Stimulated activated CD8-positive, alpha-beta memory T cell treated with anti-CD3 and anti-CD28 coated beads, Interleukin-12 subunit alpha, Interleukin-12 subunit beta, amount 100 ng/mL, for 24 hours (primary cell): ENCODE results near the gene PSTPIP1.

Experiments
- DNase-seq: peaks from one replicate; pipeline ENCODE4 v3.0.0-alpha.2; 2020; ENCODE audit errors: extremely low read depth

PSTPIP1 gene

GRCh38 chr15:76978522-76979330, 16.2 kb upstream of the PSTPIP1 start:
- DNase-seq, result no peak

- DNase-seq, result no peak
Measured at GRCh38 chr15:76979331-76979925, 15.5 kb upstream of the PSTPIP1 start.

GRCh38 chr15:76979996-76980520, 14.9 kb upstream of the PSTPIP1 start:
- no peak for DNase-seq

- no peak for DNase-seq
Measured at GRCh38 chr15:76982356-76982755, 12.6 kb upstream of the PSTPIP1 start.

GRCh38 chr15:76982756-76983155, 12.2 kb upstream of the PSTPIP1 start:
- no peak for DNase-seq

- no peak for DNase-seq
Measured at GRCh38 chr15:76983590-76984375, 11.1 kb upstream of the PSTPIP1 start.

- DNase-seq, result no peak
Measured at GRCh38 chr15:76986743-76987142, 8.2 kb upstream of the PSTPIP1 start.

GRCh38 chr15:76987276-76987675, 7.7 kb upstream of the PSTPIP1 start:
- DNase-seq, result no peak

- peak; percentile 31 for DNase-seq
Measured at GRCh38 chr15:76987896-76988860, 6.7 kb upstream of the PSTPIP1 start.

- no peak for DNase-seq
Measured at GRCh38 chr15:76988867-76989780, 5.8 kb upstream of the PSTPIP1 start.

GRCh38 chr15:76991048-76991447, 3.9 kb upstream of the PSTPIP1 start:
- DNase-seq, result no peak

- no peak for DNase-seq
Measured at GRCh38 chr15:76991741-76992645, 2.9 kb upstream of the PSTPIP1 start.

- DNase-seq, result no peak
Measured at GRCh38 chr15:76993114-76993725, 1.7 kb upstream of the PSTPIP1 start.

GRCh38 chr15:76994001-76994400, 925 bp upstream of the PSTPIP1 start:
- no peak for DNase-seq

GRCh38 chr15:76994496-76994895, 430 bp upstream of the PSTPIP1 start:
- DNase-seq, result no peak

- no peak for DNase-seq
Measured at GRCh38 chr15:76996076-76996525, 1.2 kb downstream of the PSTPIP1 start.

- no peak for DNase-seq
Measured at GRCh38 chr15:76996526-76997401, 1.8 kb downstream of the PSTPIP1 start.
